Prostate gland (tissue), 2 donors: Measurements from ENCODE around the gene MKNK1.

Experiments
- CTCF ChIP-seq, 4 experiments: fragments of 200-600 bp in 2 of 4; fragments of 450-650 bp in 2 of 4; sonication (generic) in 2 of 4; IDR thresholded peaks; 1 replicate in 3 of 4; 2 replicates in 1 of 4; pipeline ENCODE4 v1.5.1; 2016 to 2019; ENCODE audit warnings: antibody characterized with exemption in 4 of 4, mild to moderate bottlenecking in 2 of 4, moderate library complexity in 2 of 4
- POLR2A ChIP-seq: fragments of 450-650 bp; IDR thresholded peaks from one replicate; pipeline ENCODE4 v1.6.1; 2016; ENCODE audit warnings: antibody characterized with exemption, mild to moderate bottlenecking

- TF ChIP-seq CTCF (IDR thresholded peaks at IDR 0.05) (peak; percentile 87 to 96 (median 92)), POLR2A (no peak)
These were observed 76.4 kb downstream of the MKNK1 start for GRCh38 chr1:46527474-46528296.
